Endothelial cell of umbilical vein (primary cell): ENCODE results near the gene CYP1A2. TPM values are rescaled to one million over a fixed set of nuclear protein-coding genes. Genes with fewer than 3 reads are reported as not detected.

ENCODE experiments used
- BruUV-seq: library from RNA; stranded (reverse); fragments of 400-500 nt; replicated peaks from 2 replicates; lab custom pipeline; 2021; lab: Mats Ljungman, UMichigan
- CTCF ChIA-PET: fragments of 300-600, 350-600 bp; sonication (Branson Sonifier 250); formaldehyde crosslinking; loops from one replicate; lab custom pipeline; 2021; ENCODE audit warnings: antibody characterized with exemption, inconsistent platforms; lab: Charles Lee
- POLR2A ChIA-PET: fragments of 300-600, 350-600 bp; sonication (Branson Sonifier 250); formaldehyde crosslinking; loops from one replicate; lab custom pipeline; 2021; ENCODE audit warnings: antibody characterized with exemption, inconsistent platforms; lab: Charles Lee
- DNase-seq: peaks from one replicate; pipeline ENCODE4 v3.0.0-alpha.2; 2011; ENCODE audit warnings: low read depth, low spot score
- FAIRE-seq: peaks from 2 replicates; lab custom pipeline; 2011; peaks lifted over from hg19 to GRCh38; lab: Jason Lieb, UNC
- H2AFZ ChIP-seq: 2 replicates; pipeline ENCODE4 v1.6.0; 2012; ENCODE audit warnings: low read depth, low read length, control low read depth, inconsistent platforms
- H3K27ac ChIP-seq: 2 replicates; pipeline ENCODE4 v1.5.1; 2011; ENCODE audit warnings: low read depth, mild to moderate bottlenecking, control low read depth, low read length, moderate library complexity; ENCODE audit not compliant: insufficient read depth
- H3K27me3 ChIP-seq, 2 experiments: 2 replicates each; pipeline versions ENCODE4 v1.6.0 to v1.6.1; 2011; ENCODE audit warnings: low read length in 2 of 2, mixed read lengths in 1 of 2; ENCODE audit not compliant: control insufficient read depth in 2 of 2, insufficient read depth in 2 of 2
- H3K36me3 ChIP-seq, 2 experiments: 2 replicates in 1 of 2; 3 replicates in 1 of 2; pipeline ENCODE4 v1.5.1; 2011; ENCODE audit warnings: low read length in 2 of 2, mild to moderate bottlenecking in 1 of 2, moderate library complexity in 1 of 2; ENCODE audit not compliant: control insufficient read depth in 2 of 2, insufficient read depth in 2 of 2; ENCODE audit errors: extremely low read depth in 1 of 2
- H3K4me1 ChIP-seq: 3 replicates; pipeline ENCODE4 v1.5.1; 2011; ENCODE audit warnings: mild to moderate bottlenecking, low read length; ENCODE audit not compliant: control insufficient read depth, insufficient read depth; ENCODE audit errors: extremely low read depth
- H3K4me2 ChIP-seq: 2 replicates; pipeline ENCODE4 v1.6.1; 2011; ENCODE audit warnings: low read length, control low read depth, mixed read lengths; ENCODE audit not compliant: insufficient read depth
- H3K4me3 ChIP-seq, 3 experiments: fragments of 200-600 bp in 1 of 3; sonication (generic), shearing (Covaris generic) in 1 of 3; replicated peaks in 1 of 3; 2 replicates each; pipeline ENCODE4 v1.5.1; 2011 to 2016; ENCODE audit warnings: control low read depth in 3 of 3, low read length in 3 of 3, mild to moderate bottlenecking in 2 of 3, inconsistent platforms in 1 of 3, low read depth in 1 of 3, moderate library complexity in 1 of 3; ENCODE audit not compliant: insufficient read depth in 1 of 3
- H3K79me2 ChIP-seq: 2 replicates; pipeline ENCODE4 v1.6.0; 2012; ENCODE audit warnings: low read length, inconsistent platforms; ENCODE audit not compliant: control insufficient read depth, insufficient read depth
- H3K9ac ChIP-seq: replicated peaks from 2 replicates; pipeline ENCODE3; 2011; ENCODE audit warnings: low read length, control low read depth; ENCODE audit not compliant: insufficient read depth; ENCODE audit errors: extremely low read depth
- H3K9me1 ChIP-seq: replicated peaks from 3 replicates; pipeline ENCODE4 v1.6.0; 2011; ENCODE audit warnings: mild to moderate bottlenecking, low read length; ENCODE audit not compliant: control insufficient read depth, insufficient read depth; ENCODE audit errors: extremely low read depth
- H3K9me3 ChIP-seq: replicated peaks from 2 replicates; pipeline ENCODE4 v1.5.1; 2012; ENCODE audit warnings: low read length, inconsistent platforms; ENCODE audit not compliant: control insufficient read depth, insufficient read depth
- H4K20me1 ChIP-seq: replicated peaks from 2 replicates; pipeline ENCODE3; 2011; ENCODE audit warnings: mild to moderate bottlenecking, low read length; ENCODE audit not compliant: control insufficient read depth, insufficient read depth; ENCODE audit errors: extremely low read depth
- EZH2 ChIP-seq: IDR thresholded peaks from 2 replicates; pipeline ENCODE4 v1.6.1; 2012; ENCODE audit warnings: borderline replicate concordance, low read depth, mild to moderate bottlenecking, moderate library complexity, low read length, inconsistent platforms; ENCODE audit not compliant: severe bottlenecking
- FOS ChIP-seq: IDR thresholded peaks from 2 replicates; pipeline ENCODE4 v1.6.1; 2011; ENCODE audit warnings: mild to moderate bottlenecking, low read length, moderate library complexity, borderline replicate concordance; ENCODE audit not compliant: insufficient read depth
- GATA2 ChIP-seq: IDR thresholded peaks from 2 replicates; pipeline ENCODE4 v1.7.0; 2011; ENCODE audit warnings: low read depth, mild to moderate bottlenecking, moderate library complexity, mixed read lengths, low read length; ENCODE audit not compliant: insufficient read length, insufficient read depth
- JUN ChIP-seq: IDR thresholded peaks from 2 replicates; pipeline ENCODE4 v1.6.1; 2011; ENCODE audit warnings: borderline replicate concordance, low read depth; ENCODE audit not compliant: insufficient read length, insufficient read depth
- MAX ChIP-seq: IDR thresholded peaks from 2 replicates; pipeline ENCODE4 v1.6.1; 2011; ENCODE audit not compliant: insufficient read depth, insufficient read length
- MYC ChIP-seq: IDR thresholded peaks from one replicate; pipeline ENCODE4 v1.6.1; 2011; ENCODE audit warnings: mild to moderate bottlenecking, low read depth, low read length
- POLR2A ChIP-seq: IDR thresholded peaks from 2 replicates; pipeline ENCODE4 v1.6.1; 2012; ENCODE audit warnings: low read depth, mild to moderate bottlenecking, control low read depth, low read length
- POLR2AphosphoS5 ChIP-seq: IDR thresholded peaks from 2 replicates; pipeline ENCODE4 v1.6.1; 2012; ENCODE audit warnings: low read depth, mild to moderate bottlenecking, control low read depth, low read length, moderate library complexity; ENCODE audit not compliant: insufficient read depth
- dilution Hi-C: fragments of 300-500 bp; cut with MboI; formaldehyde crosslinking; loops from one replicate; pipeline ENCODE4 v1.15.0; 2019; ENCODE audit warnings: low sequenced_read_pairs; ENCODE audit not compliant: extremely low pct_ligation_motif_present
- intact Hi-C: fragments of 100-400 bp; cut with micrococcal nuclease; formaldehyde crosslinking; loops from one replicate; pipeline ENCODE4 v1.10.0; 2022
- polyA plus RNA-seq, 4 experiments: library from polyadenylated mRNA; depleted of rRNA in 3 of 4; stranded (reverse) in 3 of 4; unstranded in 1 of 4; fragments of >200 nt; gene quantifications; 2 replicates each; pipeline versions ENCODE4 v1.2.1 to v1.2.3, GENCODE V29; 2011 to 2012; ENCODE audit warnings: missing spikeins in 1 of 4
- total RNA-seq: library from RNA; stranded (reverse); gene quantifications from 2 replicates; pipeline ENCODE4 v1.2.3, GENCODE V29; 2021
- TF ChIP-seq, protein P1 (sequence below), 2 donors: IDR thresholded peaks; 1 replicate in 1 of 2; 2 replicates in 1 of 2; pipeline ENCODE4 v1.5.1; 2011; ENCODE audit warnings: low read length in 2 of 2, mild to moderate bottlenecking in 2 of 2, moderate library complexity in 2 of 2, control low read depth in 1 of 2, inconsistent platforms in 1 of 2, low read depth in 1 of 2; ENCODE audit not compliant: insufficient read depth in 1 of 2; ENCODE audit errors: extremely low read depth in 1 of 2

CYP1A2 gene
- total and polyA plus RNA-seq, 2 donors (not counting 3 experiments of a cell fraction or from before 2014, with no cell fraction given) = not detected

DNA sequence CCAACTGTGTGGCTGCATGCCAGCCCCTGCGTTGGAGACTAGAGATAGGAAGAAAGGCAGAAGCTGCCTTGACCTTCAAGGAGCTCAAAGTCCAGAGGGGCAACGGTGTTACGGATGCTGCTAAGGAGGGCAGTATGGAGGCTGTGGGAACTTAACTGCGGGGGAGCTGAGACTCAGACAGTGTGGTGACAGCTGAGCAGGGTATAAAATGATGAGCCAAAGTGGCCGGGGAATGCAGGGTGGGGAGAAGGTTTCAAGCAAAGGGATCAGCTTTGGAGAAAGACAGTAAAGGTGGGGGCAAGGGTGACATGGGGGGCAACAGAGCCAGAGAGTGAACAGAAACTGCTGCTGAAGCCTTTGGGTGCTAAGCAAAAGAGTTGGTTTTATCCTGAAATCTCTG lies 6.2 kb upstream of the CYP1A2 start:
- no peak overlapping the region for H3K4me3 ChIP-seq

DNA sequence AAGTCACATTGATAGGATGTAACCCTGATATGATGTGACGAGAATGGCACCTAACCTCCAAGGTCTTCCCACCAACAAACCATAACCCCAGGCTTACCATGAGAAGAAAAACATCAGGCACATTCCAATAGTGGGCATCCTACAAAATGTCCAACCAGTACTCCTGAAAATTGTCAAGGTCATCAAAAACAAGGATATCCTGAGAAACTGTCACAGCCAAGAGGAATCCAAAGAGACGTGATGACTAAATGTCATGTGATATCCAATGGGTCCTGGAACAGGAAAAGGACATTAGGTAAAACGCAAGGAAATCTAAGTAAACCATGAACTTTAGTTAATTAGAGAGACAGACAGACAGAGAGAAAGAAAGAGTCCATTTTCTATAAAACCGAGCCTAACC lies 2.3 kb upstream of the CYP1A2 start:
- H3K9me3 ChIP-seq = no peaks in the 10 kb centered on the region
- no TSS peak for BruUV-seq
- dilution Hi-C loops (no loop called here), intact Hi-C loops (loop anchor here (10.0 kb wide), 1 partner anchor 522 kb away; no protein-coding TSS in a partner anchor)
- no peaks in the 10 kb centered on the region for H3K36me3 ChIP-seq
- no peaks in the 10 kb centered on the region for H3K4me1 ChIP-seq
- H3K9ac ChIP-seq = no peak overlapping the region
- no peaks in the 10 kb centered on the region for H3K79me2 ChIP-seq
- H3K4me2 ChIP-seq = no peak overlapping the region
- POLR2A ChIA-PET = no interaction called here
- no peaks in the 10 kb centered on the region for H4K20me1 ChIP-seq
- no peak for DNase-seq
- no peaks in the 10 kb centered on the region for H3K27me3 ChIP-seq
- FAIRE-seq = no peak
- no peak overlapping the region for H3K27ac ChIP-seq
- H3K4me3 ChIP-seq = no peak overlapping the region
- no peak overlapping the region for H2AFZ ChIP-seq
- no peaks in the 10 kb centered on the region for H3K9me1 ChIP-seq
- CTCF ChIA-PET = no interaction called here
- TF ChIP-seq EZH2 (no peak), JUN (no peak), MAX (no peak), GATA2 (no peak), POLR2A (no peak), FOS (no peak), MYC (no peak), POLR2AphosphoS5 (no peak)
- TF ChIP-seq, protein P1, sequence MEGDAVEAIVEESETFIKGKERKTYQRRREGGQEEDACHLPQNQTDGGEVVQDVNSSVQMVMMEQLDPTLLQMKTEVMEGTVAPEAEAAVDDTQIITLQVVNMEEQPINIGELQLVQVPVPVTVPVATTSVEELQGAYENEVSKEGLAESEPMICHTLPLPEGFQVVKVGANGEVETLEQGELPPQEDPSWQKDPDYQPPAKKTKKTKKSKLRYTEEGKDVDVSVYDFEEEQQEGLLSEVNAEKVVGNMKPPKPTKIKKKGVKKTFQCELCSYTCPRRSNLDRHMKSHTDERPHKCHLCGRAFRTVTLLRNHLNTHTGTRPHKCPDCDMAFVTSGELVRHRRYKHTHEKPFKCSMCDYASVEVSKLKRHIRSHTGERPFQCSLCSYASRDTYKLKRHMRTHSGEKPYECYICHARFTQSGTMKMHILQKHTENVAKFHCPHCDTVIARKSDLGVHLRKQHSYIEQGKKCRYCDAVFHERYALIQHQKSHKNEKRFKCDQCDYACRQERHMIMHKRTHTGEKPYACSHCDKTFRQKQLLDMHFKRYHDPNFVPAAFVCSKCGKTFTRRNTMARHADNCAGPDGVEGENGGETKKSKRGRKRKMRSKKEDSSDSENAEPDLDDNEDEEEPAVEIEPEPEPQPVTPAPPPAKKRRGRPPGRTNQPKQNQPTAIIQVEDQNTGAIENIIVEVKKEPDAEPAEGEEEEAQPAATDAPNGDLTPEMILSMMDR (IDR thresholded peaks at IDR 0.05; ENCODE audit: extremely low read depth in 1 of 2, insufficient read depth in 1 of 2, low read depth in 1 of 2, low read length in 2 of 2) = no peak

More for the DNA sequence above, 6.2 kb upstream of the CYP1A2 start:
- CTCF ChIA-PET = no interaction called here
- Histone ChIP-seq H3K27me3 (no peaks in the 10 kb centered on the region), H3K9ac (no peak overlapping the region), H3K4me2 (no peak overlapping the region), H3K36me3 (no peaks in the 10 kb centered on the region), H4K20me1 (no peaks in the 10 kb centered on the region), H3K79me2 (no peaks in the 10 kb centered on the region), H2AFZ (no peak overlapping the region), H3K9me3 (no peaks in the 10 kb centered on the region), H3K4me1 (no peaks in the 10 kb centered on the region), H3K9me1 (no peaks in the 10 kb centered on the region), H3K27ac (no peak overlapping the region)
- no peak for TF ChIP-seq MYC
- TF ChIP-seq, protein P1 (IDR thresholded peaks at IDR 0.05; ENCODE audit: extremely low read depth in 1 of 2, insufficient read depth in 1 of 2, low read depth in 1 of 2, low read length in 2 of 2) = no peak
- TF ChIP-seq MAX = no peak
- DNase-seq (no peak), FAIRE-seq (no peak)
- dilution Hi-C loops = no loop called here
- no TSS peak for BruUV-seq
- intact Hi-C loops = loop anchor here (10.0 kb wide), 1 partner anchor 518 kb away; no protein-coding TSS in a partner anchor
- POLR2A ChIA-PET = no interaction called here
